Chondrocyte (in vitro differentiated cells): ENCODE results near the gene SF3B4. TPM values are rescaled to one million over a fixed set of nuclear protein-coding genes. Genes with fewer than 3 reads are reported as not detected.
A peak's percentile ranks its signal among the peaks of the same experiment; 100 is the strongest.

Experiments used
- DNase-seq: peaks from one replicate; pipeline ENCODE4 v3.0.0; 2021; ENCODE audit warnings: mixed read lengths, low spot score
- H3K27ac Mint-ChIP-seq: one replicate; pipeline ENCODE4 v1.8.0; 2021; ENCODE audit warnings: mild to moderate bottlenecking, moderate library complexity, mixed read lengths; ENCODE audit not compliant: unreplicated experiment
- H3K27me3 Mint-ChIP-seq: 2 replicates; pipeline ENCODE4 v1.8.0; 2021; ENCODE audit warnings: low read depth, mixed read lengths
- H3K36me3 Mint-ChIP-seq: 2 replicates; pipeline ENCODE4 v1.8.0; 2021; ENCODE audit warnings: low read depth, mixed read lengths
- H3K4me1 Mint-ChIP-seq: 2 replicates; pipeline ENCODE4 v1.8.0; 2021; ENCODE audit warnings: low read depth, mild to moderate bottlenecking, mixed read lengths
- H3K4me3 Mint-ChIP-seq: one replicate; pipeline ENCODE4 v1.8.0; 2021; ENCODE audit warnings: mild to moderate bottlenecking, moderate library complexity, mixed read lengths; ENCODE audit not compliant: unreplicated experiment
- H3K9me3 Mint-ChIP-seq: 2 replicates; pipeline ENCODE4 v1.8.0; 2021; ENCODE audit warnings: low read depth, mixed read lengths
- CTCF ChIP-seq: fragments of 200-600 bp; sonication (generic); IDR thresholded peaks from 2 replicates; pipeline ENCODE4 v1.5.0; 2021; ENCODE audit warnings: antibody characterized with exemption, mild to moderate bottlenecking, moderate library complexity
- total RNA-seq: library from RNA; stranded (reverse); gene quantifications from 3 replicates; pipeline ENCODE4 v1.2.1, GENCODE V29; 2021

The SF3B4 gene
- total RNA-seq, 1 donor from 2014 or later, result 58.2 TPM

GRCh38 chr1:149903836-149904491 is 23.6 kb downstream of the SF3B4 start:
- no peak overlapping the region for H3K27ac Mint-ChIP-seq
- no peak for TF ChIP-seq CTCF
- DNase-seq, result peak; percentile 28
- H3K27me3 Mint-ChIP-seq, result no peaks in the 10 kb centered on the region
- H3K36me3 Mint-ChIP-seq, result peaks cover 12% of the 10 kb centered on the region
- H3K9me3 Mint-ChIP-seq, result no peaks in the 10 kb centered on the region
- no peak overlapping the region for H3K4me3 Mint-ChIP-seq
- H3K4me1 Mint-ChIP-seq, result peaks cover 17% of the 10 kb centered on the region

GRCh38 chr1:149899460-149900284 is 27.9 kb downstream of the SF3B4 start, which contains the start of gene BOLA1:
BOLA1 (plus strand) TSS chr1:149899568; CDS start chr1:149900060, 492 bp downstream.
- Mint-ChIP-seq H3K27ac (peak within 1 kb of the TSS; percentile 93), H3K4me1 (peaks cover 17% of the 10 kb centered on the region), H3K27me3 (no peaks in the 10 kb centered on the region), H3K36me3 (peaks cover 3% of the 10 kb centered on the region), H3K9me3 (no peaks in the 10 kb centered on the region), H3K4me3 (peak within 1 kb of the TSS; percentile 76)
- TF ChIP-seq CTCF, result no peak
- peak; percentile 96 for DNase-seq

- Mint-ChIP-seq H3K4me3 (no peak overlapping the region), H3K27me3 (no peaks in the 10 kb centered on the region)
Observed at GRCh38 chr1:149896575-149896974, 31.0 kb downstream of the SF3B4 start.

GRCh38 chr1:149888999-149889289 is 38.7 kb downstream of the SF3B4 start:
- TF ChIP-seq CTCF, result no peak
- H3K9me3 Mint-ChIP-seq, result no peaks in the 10 kb centered on the region
- no peak overlapping the region for H3K27ac Mint-ChIP-seq

More at GRCh38 chr1:149896575-149896974, 31.0 kb downstream of the SF3B4 start:
- H3K36me3 Mint-ChIP-seq, result no peaks in the 10 kb centered on the region
- DNase-seq, result no peak
- H3K9me3 Mint-ChIP-seq, result no peaks in the 10 kb centered on the region
- H3K4me1 Mint-ChIP-seq, result peaks cover 17% of the 10 kb centered on the region
- no peak for TF ChIP-seq CTCF
- no peak overlapping the region for H3K27ac Mint-ChIP-seq

GRCh38 chr1:149888247-149888998 is 39.2 kb downstream of the SF3B4 start:
- Mint-ChIP-seq H3K27me3 (no peaks in the 10 kb centered on the region), H3K9me3 (no peaks in the 10 kb centered on the region), H3K27ac (no peak overlapping the region), H3K4me1 (peaks cover 7% of the 10 kb centered on the region), H3K36me3 (no peaks in the 10 kb centered on the region), H3K4me3 (no peak overlapping the region)
- TF ChIP-seq CTCF, result peak; percentile 82
- no peak for DNase-seq

More at GRCh38 chr1:149888999-149889289, 38.7 kb downstream of the SF3B4 start:
- Mint-ChIP-seq H3K4me1 (peaks cover 3% of the 10 kb centered on the region), H3K36me3 (no peaks in the 10 kb centered on the region), H3K27me3 (no peaks in the 10 kb centered on the region), H3K4me3 (no peak overlapping the region)
- no peak for DNase-seq
